HG03039 (cell line): ENCODE measurements around the gene ATP2B3.

ENCODE experiments used
- ATAC-seq: cut with Tn5 transposase; IDR thresholded peaks from one replicate; pipeline ENCODE4 v1.9.1; 2021; ENCODE audit warnings: mild to moderate bottlenecking, moderate library complexity; ENCODE audit not compliant: unreplicated experiment

The ATP2B3 gene

DNA sequence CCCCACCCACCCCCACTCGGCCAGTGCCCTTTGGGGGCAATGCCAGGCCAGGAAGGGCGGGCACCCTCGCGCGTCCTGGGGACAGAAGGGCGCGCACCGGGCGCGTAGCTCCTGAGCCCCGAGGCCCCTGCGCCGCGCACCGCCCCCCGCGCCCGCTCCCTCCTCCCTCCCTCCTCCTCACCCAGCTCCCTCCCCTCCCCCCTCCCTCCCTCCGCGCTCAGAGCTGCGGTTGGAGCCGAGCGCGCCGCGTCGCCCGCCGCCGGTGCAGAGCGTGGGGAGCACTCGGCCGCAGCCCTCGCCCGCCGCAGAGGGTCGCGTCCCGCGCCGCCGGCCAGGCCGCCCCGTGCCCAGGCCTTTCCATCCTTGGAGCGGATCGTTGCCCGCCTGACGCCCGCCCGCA is at the start of gene ATP2B3:
ATP2B3 (plus strand) TSS at position 220 of the 400 bp plus-strand sequence. CDS start 18,606 bp downstream, outside the sequence.
- ATAC-seq, result no peak

DNA sequence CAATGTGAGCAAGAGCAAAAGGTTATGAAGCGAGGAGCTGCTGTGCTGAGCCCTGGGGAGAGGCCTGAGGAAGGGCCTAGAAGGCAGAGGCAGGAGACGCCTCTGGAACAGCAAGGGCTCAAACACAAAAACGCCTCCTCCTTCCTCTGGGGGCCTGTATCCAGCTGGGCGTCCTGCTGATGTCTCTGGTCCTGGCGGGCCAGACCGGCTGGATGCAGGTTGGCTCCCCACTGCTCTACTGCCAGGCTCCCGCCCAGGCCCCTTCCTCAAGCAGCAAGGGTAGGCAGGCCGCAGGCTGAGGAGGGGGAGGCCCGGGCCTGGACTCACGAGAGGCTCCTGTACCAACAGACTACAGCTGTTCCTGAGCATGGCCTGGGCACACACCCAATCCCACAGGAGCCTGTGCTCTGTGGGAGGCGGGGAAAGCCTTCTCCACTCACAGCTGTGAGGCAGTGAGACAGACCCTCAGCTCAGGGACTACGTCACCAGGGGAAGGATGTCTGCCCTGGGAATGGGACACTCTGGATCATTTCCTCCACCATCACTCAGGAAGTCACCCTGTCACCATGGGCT is 49.3 kb upstream of the ATP2B3 start:
- ATAC-seq, result no peak

DNA sequence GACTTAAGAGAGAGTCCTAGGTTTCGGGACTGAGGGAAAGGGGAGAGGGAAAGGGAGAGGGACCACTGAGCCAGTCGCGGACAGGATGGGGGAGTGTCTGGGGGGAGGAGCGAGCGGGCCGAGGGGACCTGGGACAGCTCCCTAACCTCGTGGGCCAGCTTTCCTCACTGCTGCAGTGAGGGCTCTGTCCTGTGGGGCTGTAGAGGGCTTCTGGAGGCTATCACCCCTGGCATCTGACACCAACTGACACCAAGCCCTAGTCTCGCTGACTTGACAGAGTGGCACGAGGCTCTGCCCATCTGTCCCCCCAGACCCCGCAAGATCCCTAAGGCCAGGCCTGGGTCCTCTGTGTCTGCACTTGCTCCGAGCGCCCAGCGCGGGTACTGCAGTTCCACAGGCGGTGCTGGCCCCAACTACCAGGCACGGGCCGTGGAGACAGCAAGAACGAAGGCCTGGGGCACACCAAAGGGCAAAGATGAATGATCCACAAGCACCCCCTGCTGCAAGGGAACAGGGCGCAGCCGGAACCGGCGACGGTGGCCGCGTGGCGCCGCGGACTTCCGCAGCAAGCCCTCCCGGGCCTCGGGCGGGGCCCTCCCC is 47.5 kb upstream of the ATP2B3 start:
- ATAC-seq, result peak; percentile 31

DNA sequence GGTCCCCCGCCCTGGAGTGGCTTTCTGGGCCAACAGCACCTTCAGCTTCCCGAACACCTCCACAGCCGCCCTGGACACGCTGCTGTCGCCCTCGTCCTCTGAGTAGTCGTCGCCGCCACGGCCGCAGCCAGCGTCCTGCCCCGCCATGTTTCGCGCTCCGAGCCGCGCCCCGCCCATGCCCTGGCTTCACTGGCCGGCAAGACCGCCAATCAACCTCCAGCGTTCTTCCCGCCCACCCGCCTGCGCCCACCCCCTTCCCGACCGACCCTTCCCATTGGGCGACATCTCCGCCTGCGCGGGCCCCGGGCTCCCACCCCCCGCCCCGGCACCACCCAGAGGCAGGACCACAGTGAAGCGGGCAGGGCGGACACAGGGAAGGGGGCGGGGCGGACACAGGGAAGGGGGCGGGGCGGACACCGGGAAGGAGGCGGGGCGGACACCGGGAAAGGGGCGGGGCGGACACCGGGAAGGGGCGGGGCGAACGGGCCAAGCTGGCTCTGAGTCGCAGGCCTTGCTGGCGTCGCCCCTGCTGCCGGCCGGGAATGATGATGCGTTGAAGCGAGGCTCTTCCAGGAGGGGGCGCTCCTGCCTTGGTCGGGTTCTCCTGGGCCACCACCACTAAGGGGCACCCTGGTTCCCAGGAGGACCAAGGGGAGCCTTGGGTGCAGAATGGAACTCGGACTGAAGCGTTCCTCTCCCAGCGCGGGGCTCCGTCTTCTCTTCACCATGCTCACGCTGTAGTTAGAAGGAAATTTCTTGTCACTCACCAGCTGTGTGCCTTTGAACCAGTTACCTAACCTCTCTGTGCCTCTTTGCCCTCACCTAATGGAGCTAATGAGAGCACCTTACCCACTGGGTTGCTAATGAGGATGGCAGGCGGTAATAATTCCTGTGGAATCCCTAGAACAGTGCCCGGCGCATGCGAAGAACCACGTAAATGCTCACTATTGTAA is 46.8 kb upstream of the ATP2B3 start, which contains the start of gene HAUS7:
HAUS7 (minus strand) TSS at position 166 of the 953 bp plus-strand sequence; CDS start at position 147, 19 bp downstream.
- ATAC-seq, result peak; percentile 69

DNA sequence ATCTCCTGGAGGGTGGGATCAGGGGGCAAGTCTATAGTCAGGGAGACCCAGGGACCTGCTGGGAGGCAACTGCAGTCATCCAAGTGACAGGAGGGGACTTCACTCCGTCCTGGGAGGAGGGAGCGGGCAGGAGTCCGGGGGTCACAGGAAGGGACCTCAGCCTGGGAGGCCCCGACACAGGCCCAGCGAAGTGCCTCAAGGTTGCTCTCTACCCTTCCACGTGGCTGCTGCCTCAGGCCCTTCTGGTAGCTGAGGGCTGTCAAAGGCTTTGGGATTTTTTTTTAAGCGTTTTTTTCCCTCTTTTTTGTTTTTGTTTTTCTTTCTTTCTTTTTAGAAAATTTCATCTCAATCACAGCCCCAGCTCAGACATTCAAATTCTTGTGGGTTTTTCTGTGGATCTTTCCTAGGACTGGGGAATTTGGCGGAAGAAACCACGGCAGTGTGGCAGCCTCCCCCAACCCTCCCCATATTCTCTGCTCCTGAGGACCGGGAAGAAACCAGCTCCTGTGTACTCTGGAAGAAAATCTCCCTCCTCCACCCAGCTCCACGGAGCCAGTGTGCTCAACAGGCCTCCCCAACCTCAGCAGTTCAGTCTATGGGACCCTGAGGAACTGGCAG is 45.7 kb upstream of the ATP2B3 start:
- ATAC-seq, result no peak

DNA sequence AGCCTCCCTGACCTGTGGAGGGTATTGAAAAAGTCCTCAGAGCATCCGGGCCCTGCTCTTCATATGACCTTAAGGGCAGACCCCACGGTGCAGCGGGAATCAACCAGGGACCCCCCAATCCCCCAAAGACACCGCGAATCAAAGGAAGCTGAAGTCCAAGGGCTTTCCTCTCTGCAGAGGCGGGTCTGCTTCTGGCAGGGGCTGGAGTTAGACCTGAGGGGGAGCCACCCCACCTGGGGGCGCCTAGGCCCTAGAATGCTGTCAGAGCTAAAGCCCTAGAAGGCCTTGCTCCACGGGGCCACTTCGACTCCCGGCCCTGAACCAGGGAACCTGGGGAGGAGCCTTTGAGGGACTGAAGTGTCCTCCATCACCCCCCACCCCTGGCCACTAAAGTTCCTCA is 44.3 kb upstream of the ATP2B3 start:
- no peak for ATAC-seq

DNA sequence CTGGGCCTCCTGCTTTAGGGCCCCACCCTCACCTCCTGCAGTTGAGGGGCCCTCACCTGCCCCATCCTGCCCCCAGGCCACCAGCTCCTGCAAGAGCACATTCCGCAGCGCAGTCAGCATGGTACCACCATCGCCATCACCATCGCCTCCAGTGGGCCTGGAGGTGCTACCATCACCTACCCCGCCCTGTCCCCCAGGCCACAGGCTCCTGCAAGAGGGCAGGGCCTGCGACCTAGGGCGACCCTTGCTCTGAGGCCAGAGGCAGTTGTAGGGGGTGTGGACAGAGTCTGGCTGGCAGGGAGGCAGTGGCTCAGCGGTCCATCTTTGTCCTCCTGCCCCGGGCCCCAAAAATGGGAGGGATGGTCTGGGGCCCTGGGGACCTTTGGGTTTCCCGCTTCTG is 43.2 kb upstream of the ATP2B3 start:
- ATAC-seq, result no peak

DNA sequence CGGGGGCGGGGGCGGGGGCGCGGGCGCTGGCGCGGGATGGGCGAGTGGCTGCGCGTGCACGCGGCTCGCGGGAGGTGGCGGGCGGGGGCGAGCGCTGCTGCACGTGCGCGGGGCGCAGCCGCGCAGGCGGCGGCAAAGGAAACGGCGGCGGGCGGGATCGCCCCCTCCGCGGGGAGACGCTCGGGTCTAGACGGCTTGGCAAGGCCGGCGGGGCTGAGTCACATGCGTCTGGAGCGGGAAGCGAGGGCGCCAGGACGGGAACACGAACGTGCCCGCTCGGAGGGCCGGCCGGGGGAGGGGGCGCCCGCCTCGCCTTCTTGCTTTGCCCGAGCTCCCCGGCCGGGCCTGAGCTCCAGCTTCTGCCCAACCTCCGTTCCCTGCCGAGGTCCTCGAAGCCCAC is 42.7 kb upstream of the ATP2B3 start:
- no peak for ATAC-seq

DNA sequence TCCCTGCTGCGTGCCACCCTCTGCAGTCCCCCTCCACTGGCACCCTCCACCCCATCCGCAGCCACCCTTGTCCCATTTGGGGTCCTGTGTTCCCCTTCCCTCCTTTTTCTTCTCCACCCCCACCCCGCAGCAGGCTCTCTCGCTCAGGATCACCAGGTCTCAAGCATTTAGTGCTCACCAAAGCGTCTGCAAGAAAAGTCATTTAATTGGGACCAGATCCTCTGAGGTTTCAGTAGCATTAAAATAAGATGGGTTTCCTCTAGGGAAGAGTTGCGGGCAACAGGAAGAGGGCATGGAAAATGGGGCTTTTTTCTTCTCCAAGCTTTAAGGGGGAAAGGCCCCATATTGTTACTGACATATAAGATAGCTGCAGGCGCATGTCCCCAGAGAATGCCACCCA is 42.2 kb upstream of the ATP2B3 start:
- ATAC-seq, result no peak

DNA sequence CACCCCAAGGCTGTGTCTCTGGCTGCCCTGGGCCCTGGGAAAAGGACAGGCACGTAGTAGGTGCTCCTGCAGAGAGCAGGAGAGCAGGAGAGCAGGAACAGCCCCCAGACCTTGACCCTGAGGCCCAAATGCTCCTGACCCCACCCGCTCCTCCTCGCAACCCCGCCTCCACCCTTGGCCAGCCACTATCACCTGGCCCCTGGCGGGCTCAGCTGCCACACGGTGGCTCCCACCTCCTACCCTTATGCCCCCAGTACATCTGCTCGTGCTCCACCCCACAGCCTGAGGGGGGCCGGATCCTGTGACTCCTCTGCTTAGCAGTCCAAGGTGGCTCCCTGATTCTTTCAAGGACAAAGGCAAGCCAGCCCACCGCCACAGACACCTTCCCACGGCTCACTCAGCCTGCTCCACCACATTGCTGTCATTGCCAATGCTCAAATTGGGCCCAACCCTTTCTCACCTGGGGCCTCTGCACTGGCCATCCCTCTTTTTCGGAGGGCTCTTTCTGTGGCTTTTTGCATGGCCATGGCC is 41.6 kb upstream of the ATP2B3 start:
- no peak for ATAC-seq

DNA sequence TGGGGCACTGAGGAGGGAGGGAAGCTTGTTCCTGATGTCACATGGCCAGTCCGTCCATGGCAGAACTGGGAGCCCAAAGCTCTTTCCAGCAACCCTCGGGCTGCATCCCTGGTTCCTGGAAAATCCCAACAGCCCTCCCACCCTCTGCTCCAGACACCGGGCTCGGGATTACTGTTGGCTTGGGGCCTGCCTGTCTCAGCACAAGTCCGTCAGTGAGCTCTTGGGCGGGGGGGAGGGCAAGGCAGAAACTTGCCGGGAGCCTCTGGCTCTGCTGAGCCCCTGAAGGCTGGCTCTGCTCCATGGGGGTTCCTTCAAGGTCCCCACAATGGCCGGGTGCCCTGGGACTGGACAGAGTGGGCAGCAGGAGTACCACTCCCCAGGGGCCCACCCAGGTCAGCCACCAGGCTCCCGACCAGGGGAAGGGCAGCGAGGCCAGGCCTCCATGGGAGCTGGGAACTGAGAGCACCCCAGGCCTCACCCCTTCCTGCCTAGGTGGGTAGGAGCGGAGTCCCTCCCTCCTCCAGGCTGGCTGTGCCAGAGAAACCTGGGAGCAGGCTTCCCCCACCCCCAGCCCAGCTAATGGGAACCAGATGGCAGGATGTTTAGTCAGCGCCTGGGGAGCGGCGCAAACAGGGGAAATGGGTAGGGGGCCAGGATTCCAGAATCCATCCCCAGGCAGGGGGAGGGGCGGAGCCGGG is 40.6 kb upstream of the ATP2B3 start:
- no peak for ATAC-seq

DNA sequence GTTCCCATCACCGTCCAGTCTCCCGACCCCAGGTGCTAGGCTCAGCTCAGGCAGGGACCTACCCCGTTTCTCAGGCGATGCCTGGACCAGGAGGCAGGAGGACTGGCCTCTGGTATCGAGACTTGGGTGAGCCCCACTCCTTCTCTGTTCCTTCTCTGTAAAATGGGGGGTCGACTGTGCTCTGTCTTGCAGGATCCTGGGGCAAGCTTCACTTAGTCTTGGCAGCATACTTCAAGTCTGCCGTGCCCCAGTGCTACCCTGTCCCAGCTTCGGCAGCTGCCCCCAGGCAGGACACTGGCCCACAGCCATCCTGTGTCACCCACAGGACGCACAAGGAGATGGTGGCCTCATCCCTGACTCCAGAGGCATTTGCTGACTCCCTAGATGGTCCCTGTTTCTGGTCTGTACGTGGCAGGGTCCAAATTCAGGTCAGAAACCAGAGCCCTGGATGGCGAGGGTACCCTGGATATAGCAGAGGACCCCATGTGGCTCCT is 40.0 kb upstream of the ATP2B3 start:
- ATAC-seq, result no peak

DNA sequence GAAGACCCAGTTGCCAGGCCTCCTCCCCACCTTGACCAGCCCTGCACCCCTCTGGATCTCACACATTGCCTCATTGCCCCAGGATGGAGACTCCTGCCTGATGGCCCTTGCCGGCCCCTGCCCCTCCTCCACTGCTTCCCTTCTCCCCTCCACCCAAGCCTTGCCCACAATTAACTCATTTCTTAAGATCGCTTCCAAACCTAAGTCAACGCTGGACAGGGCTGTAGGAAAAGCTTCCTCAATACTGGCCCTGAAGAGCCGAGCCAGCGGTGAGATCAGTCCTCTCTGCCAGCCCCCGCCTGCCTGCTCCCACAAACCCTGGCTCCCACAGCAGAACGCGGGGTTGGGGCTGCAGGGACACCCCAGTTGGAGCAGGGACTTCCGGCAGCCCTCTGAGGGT is 39.5 kb upstream of the ATP2B3 start:
- ATAC-seq, result no peak

DNA sequence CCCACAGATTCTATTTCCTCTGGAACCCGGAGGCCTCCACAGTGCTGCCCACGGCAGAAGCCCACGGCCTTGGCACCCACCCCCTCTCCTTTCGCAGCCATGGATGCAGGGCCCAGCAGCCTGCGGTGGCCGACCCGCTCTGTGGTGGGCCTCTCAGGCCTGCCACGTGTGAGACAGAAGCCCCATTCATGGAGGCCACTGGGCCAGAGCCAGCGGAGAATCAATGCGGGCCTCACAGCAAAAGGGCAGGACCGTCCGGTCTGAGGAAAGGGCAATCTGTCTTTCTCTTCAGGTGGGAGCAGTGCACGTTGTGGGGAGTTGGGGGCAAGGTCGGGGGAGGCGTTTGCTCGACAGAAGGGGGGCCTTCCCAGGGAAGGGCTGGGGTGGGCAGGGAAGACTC is 38.7 kb upstream of the ATP2B3 start:
- ATAC-seq, result no peak

DNA sequence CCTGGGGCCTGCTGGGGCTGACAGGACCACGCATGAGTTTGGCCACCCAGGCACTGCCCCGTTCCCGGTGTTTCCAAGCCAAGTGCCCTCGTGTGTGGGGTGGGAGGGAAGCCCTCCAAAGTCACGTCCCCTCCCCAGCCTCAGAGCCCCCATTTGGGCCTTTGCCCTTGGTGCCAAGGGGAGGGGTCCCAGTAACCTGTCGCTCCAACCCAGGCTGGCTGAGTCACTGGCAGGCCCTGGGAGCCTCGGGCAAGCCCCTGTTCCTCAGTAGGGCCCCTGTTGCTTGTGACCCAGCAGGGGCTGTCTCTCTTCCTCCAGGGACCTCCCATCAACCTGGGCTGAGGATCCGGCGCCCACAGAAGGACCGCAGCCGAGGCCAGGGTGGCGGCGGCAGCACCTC is 36.4 kb upstream of the ATP2B3 start:
- no peak for ATAC-seq

DNA sequence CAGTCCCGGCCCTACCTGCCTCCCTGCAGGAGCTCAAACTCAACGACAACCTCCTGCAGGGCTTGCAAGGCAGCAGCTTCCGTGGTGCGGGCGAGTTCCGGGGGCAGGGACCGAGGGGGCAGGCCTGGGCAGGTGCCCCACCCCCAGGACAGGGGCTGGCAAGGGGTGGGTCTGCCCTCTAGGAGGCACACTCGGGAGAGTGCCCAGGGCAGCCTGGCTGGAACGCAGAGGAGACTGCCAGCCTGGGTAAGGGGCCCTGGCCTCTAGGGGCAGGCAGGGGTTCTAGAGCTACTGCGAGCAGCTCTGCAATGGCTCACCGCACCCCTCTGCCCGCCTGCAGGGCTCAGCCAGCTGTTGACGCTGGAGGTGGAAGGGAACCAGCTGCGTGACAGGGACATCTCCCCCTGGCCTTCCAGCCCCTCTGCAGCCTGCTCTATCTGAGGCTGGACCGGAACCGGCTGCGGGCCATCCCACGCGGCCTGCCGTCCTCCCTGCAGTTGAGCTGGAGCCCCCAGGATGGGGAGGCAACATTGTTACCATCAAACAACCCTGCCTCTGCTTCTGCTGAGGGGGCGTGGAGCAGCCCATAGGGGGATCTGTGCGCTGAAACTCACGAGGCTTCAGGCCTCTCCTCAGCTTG is 34.9 kb upstream of the ATP2B3 start:
- ATAC-seq, result no peak

DNA sequence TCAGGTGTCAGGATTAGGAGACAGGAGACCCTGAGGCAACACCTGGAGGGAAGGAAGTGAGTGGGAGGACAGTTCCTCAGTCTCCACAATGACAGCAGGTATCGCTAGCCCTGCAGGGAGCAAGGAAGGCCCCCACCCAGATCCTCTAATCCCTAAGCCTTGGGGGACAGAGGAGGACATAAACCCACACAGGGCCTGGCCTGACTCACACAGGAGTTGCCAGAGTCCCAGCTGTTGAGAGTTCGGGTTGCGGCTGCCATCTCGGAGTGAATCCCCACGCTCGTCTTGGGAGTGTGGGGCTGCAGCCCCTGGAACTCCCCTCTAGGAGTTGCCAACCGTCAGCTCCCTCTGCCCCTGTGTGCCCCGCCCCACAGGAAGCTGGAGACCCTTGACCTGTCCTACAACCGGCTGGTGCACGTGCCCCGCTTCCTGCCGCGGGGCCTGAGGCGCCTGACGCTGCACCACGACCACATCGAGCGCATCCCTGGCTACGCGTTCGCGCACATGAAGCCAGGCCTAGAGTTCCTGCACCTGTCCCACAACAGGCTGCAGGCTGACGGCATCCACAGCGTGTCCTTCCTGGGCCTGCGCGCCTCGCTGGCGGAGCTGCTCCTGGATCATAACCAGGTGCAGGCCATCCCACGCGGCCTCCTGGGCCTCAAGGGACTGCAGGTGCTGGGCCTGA is 31.9 kb upstream of the ATP2B3 start:
- ATAC-seq, result no peak

DNA sequence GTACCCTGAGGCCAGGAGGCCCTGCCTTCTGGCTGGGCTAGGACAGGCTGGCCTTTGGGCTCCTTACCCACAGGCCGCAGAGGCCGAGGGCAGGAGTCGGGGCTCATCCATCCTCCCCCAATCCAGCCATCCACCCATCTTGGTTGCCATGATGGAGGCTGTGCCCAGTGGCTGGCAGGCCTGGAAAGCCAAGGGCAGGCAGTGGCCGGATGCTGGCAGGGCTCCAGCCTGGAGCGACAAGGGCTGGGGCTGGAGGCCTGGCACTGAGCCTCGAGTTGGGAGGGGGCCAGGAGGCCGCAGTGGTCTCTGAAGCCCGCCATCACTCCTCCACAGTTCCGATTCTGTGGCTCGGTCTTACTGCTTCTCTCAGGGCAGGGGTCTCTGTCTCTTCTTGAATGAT is 31.3 kb upstream of the ATP2B3 start:
- ATAC-seq, result no peak

DNA sequence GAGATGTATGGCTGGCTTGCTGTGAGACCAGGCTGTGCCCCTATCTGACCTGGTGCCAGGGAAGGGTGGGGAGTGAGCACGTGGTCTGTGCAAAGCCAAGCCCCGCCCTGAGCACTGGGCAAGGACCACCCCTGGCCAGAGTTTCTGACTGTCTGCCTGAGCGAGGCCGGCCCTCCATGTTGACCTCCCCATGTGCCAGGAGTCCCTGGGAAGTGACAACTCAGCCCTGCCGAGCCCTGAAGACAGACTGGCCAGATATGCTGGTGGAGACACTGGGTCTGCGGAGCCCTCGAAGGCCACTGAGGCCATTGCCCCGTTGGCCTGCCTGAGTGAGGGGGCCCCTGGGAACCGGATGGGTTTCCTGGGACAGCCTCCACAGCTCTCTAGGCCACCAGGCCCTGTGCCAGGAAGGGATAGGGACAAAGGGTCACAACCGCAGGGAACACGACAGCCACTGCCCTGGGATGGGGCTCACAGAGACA is 29.8 kb upstream of the ATP2B3 start:
- ATAC-seq, result no peak
